Activated CD4-positive, CD25-positive, alpha-beta regulatory T cell treated with anti-CD3 and anti-CD28 coated beads, Interleukin-2, amount 50 U/mL, for 24 hours (primary cell): ENCODE results near the gene TXNDC16.
A peak's percentile ranks its signal among the peaks of the same experiment; 100 is the strongest.
"Not testable (repeated sequence)": the region's sequence is repeated elsewhere in the genome, so short reads cannot be mapped to it uniquely, and the experiment has no call there.

ENCODE experiments used
- ATAC-seq, 2 donors: fragments of 150-1000 bp; cut with Tn5 transposase; one replicate each; pipeline ENCODE4 v1.10.0; 2021; ENCODE audit warnings: mild to moderate bottlenecking in 1 of 2, moderate library complexity in 1 of 2

Gene TXNDC16, protein sequence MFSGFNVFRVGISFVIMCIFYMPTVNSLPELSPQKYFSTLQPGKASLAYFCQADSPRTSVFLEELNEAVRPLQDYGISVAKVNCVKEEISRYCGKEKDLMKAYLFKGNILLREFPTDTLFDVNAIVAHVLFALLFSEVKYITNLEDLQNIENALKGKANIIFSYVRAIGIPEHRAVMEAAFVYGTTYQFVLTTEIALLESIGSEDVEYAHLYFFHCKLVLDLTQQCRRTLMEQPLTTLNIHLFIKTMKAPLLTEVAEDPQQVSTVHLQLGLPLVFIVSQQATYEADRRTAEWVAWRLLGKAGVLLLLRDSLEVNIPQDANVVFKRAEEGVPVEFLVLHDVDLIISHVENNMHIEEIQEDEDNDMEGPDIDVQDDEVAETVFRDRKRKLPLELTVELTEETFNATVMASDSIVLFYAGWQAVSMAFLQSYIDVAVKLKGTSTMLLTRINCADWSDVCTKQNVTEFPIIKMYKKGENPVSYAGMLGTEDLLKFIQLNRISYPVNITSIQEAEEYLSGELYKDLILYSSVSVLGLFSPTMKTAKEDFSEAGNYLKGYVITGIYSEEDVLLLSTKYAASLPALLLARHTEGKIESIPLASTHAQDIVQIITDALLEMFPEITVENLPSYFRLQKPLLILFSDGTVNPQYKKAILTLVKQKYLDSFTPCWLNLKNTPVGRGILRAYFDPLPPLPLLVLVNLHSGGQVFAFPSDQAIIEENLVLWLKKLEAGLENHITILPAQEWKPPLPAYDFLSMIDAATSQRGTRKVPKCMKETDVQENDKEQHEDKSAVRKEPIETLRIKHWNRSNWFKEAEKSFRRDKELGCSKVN

DNA sequence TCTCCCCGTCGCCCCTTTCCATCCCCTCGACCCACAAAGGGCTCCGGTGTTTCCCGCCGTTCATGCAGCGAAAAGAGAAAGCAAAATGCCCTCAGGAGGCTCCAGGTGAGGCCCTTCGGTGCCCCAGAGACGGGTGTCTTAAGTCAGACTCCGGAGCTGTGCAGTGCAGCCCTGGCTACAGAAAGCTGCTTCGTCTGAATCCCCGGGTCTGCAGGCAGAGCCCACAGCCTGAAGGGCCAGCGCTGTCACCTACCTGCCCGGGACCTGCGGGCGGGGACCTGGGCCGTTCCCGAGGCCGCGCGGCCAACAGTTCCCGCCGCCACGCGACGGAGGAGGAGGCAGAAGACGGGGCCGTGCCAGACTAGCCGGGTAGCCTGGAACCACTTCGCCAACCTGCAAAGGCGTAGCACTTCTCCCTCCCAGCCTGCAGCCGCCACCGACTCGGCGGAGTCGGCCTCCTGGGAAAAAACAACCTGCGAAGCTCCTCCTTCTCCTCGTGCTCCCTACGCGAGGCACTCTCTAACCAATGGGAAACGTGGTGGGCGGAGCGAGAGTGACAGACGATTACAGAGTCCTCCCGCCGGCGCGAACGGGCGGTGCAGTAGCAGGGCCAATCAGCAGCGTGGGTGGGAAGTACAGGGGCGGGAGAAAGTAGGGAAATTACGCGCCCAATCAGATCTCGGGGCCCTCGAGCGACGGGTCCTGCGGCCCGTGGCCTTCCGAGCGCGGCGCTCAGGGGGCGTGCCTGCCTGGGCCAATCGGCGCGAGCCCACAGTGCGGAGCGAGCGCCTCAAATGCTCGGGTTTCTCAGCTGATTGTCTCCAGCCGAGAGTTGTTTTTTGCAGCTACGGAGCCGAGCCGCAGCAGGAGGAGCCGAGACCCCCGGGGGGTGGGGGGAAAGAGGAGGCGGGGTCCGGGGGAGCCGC, at the start of gene TXNDC16, which contains the start of gene GPR137C:
Gene TXNDC16, minus strand, starts transcription at position 443 of the 926 bp plus-strand sequence. CDS start 8,948 bp downstream, outside the sequence.
Gene GPR137C, plus strand, starts transcription at position 774 of the 926 bp plus-strand sequence. CDS start 312 bp downstream, outside the sequence.
- peak; percentile 92 to 96 for ATAC-seq

DNA sequence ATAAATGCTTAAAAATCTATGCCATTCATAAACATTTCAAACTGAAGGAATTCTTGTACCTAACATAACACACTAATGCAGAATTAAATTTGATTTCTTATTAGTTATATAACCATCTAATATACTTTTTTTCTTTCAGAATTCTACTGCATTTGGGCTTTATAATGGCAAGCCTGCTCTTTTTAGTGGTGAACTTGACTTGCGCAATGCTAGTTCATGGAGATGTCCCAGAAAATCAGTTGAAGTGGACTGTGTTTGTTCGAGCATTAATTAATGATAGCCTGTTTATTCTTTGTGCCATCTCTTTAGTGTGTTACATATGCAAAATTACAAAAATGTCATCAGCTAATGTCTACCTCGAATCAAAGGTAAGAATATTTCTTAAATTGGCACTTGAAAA, 47.7 kb upstream of the TXNDC16 start:
- no peak for ATAC-seq

DNA sequence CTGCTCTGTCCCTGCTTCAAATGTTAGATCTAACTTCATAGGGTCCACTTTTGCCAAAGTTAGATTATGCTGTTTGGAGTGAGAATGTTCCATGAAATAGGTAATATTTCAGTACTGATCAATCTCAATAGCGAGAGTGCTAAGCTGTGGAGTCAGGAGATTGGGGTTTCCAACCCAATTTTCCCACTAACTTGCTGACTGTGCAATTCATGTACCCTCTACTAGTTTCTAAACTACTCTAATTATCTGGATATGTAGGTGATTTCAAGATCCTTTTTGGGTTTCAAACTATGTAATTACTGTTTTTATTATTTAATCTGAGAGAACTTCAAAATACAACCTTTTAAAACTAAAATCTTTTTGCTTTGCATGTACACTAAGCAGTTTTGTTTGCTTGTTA, 46.3 kb upstream of the TXNDC16 start:
- no peak for ATAC-seq

DNA sequence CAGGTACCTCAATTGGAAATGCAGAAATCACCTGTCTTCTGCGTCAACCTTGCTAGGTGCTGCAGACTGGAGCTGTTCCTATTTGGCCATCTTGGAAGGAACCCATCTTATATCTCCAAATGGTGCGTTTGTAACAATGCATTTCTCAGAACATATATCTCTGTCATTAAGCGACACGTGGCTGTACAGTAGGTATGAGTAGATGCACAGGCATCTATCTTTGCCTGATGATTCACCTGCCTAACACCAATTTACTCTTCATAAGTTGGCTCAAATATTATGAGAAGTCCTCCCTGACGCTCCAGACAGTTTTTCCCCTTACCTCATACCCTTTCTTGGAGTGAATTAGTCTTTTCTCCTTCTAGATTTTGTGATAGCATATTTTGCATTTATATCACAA, 44.6 kb upstream of the TXNDC16 start:
- ATAC-seq: no peak

DNA sequence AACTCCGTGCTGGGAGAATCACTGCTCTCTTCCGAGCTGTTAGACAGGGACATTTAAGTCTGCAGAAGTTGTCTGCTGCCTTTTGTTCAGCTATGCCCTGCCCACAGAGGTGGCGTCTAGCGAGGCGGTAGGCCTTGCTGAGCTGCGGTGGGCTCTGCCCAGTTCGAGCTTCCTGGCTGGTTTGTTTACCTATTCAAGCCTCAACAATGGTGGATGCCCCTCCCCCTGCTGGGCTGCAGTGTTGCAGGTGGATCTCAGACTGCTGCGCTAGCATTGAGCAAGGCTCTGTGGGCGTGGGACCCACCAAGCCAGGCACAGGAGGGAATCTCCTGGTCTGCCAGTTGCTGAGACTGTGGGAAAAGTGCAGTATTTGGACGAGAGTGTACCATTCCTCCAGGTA, 44.0 kb upstream of the TXNDC16 start:
- no peak for ATAC-seq

DNA sequence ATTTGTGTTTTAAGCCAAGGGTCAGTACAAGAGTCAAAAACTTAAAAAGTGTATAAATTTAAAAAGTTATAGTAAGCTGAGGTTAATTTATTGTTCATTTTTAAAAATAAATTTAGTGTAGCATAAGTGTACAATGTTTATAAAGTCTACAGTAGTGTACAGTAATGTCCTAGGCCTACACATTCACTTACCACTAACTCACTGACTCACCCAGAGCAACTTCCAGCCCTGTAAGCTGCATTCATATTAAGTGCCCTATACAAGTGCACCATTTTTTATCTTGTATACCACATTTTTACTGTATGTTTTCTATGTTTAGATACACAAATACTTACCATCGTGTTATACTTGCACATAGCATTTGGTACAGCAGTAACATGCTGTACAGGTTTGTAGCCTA, 38.0 kb upstream of the TXNDC16 start:
- ATAC-seq: no peak

DNA sequence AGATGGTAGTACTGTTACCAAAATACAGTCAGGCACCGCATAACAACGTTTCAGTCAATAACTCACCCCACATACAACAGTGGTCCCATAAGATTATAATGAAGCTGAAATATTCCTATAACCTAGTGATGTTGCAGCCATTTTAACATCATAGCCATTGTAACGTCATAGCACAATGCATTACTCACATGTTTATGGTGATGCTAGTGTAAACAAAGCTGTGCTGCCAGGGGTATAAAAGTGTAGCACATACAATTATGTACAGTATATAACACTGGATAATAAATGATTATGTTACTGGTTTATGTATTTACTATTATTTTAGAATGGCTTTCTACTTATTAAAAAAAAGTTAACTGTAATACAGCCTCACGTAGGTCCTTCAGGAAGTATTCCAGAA, 37.3 kb upstream of the TXNDC16 start:
- no peak for ATAC-seq

DNA sequence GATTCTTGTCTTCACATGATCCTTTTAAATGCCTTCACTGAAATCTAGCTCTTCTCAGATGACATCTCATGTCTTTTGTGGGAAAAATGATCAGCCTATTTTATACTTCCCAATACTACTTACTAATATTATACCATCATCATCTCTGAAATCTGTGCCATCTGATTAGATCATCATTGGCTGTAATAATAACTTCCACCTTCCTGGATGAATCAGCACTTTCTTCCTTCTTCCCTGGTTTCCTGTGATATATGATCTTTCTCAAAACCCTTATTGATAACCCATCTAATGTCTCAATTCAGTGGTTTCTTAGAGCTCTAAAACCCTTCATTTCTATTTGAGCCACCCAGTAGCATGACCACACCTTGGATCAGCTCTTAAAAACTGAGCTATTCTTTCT, 31.2 kb upstream of the TXNDC16 start:
- ATAC-seq: no peak

DNA sequence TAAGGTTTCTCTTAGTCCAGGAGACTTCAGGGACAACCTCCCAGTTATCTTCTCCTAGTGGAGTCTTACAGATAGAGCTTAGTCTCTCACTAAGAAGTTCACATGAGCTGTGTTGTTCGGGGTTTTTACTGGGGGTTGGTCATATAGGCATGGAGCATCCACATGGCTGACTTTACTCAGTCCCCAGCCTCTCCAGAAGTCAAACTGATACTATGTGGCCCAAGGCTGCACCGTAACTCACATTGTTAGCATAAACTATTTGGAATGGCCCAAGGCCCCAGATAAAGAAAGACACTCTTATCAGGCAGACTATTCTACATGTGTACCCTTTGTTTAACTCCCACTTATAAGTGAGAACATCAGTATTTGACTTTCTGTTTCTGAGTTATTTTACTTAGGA, 23.6 kb upstream of the TXNDC16 start:
- no peak for ATAC-seq

DNA sequence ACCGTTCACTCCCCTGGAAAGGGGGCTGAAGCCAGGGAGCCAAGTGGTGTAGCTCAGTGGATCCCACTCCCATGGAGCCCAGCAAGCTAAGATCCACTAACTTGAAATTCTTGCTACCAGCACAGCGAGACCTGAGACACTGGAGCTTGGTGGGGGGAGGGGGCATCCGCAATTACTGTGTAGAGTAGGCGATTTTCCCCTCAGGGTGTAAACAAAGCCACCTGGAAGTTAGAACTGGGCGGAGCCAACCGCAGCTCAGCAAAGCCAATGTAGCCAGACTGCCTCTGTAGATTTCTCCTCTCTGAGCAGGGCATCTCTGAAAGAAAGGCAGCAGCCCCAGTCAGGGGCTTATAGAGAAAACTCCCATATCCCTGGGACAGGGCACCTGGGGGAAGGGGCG, 16.1 kb upstream of the TXNDC16 start:
- not testable (repeated sequence) for ATAC-seq

DNA sequence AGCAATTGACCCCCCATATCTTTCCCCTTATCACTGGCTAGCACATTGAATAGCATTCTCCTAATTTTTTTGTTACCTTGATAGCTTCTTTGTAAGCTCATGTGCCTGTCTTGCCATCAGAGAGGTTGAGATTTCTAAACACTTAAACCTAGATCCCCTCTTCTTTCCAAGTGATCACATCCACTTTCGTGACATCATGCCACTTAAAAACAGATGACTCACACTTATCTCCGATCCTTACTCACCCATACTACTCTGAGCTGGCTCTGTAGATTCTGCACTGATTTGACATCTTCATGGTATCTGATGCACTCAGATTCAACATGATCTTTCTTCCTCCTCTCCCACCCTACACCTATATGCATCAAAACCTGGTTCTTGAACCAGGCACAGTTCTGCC, 10.8 kb upstream of the TXNDC16 start:
- peak in 1 of 2 donors; percentile 28 for ATAC-seq

DNA sequence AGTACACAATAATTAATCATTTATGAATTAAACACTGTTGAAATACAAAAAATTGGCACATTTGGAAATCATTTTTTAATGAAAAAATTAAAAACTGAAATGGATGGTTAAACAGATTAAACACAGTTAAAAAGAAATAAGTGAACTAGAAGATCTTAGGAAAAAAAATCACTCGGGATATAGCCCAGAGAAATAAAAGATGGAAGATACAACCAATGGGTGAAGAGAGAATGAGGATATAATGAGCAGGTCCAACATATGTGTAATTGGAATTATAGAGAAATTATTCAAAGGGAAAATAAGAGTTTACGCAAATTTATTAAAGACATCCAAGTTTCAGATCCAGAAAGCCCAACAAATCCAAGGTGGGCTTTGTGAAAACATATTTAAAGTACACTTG, 6.4 kb upstream of the TXNDC16 start:
- no peak for ATAC-seq

DNA sequence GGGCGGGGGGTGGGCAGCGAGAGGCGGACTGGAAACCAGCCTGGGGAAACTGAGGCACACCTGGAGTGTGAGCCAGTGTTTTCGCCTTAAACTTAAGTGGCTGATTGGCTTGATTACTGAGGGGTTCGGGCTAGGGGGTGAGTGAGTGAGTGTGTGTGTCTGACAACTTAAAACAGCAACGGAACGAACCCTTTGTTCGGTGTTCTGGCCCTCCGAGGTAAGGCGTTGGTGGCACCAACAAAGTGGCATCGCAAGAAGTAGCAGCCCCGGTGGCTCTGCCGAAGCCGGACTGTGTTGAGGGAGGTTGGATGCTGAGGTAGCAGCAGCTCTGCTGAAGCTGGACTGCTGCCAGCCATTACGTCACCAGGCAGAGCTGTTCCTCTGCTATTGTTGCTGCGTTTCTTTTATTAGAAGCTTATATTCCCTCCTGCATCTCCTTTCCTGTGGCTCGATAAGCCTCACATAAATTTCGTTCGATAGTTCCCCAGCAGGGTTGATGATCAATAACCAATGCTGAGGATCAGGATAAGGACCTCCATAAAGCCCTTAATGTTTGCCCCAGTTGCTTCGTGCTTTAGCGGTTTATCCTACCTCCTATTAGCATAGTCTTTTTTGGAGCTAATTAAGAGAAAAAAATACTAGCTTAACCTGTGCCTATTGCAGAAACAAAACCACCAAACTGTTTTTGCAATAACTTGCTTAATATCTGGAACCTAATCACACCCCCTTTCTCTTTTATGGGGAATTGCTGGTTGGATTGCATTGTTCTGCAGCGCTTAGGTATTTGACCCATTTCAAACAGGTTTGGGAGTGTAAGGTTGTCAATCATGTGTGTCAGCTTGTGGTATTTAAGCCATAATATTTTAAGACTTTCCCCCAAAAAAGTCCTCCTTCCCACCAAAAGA, 1.6 kb upstream of the TXNDC16 start:
- no peak for ATAC-seq

DNA sequence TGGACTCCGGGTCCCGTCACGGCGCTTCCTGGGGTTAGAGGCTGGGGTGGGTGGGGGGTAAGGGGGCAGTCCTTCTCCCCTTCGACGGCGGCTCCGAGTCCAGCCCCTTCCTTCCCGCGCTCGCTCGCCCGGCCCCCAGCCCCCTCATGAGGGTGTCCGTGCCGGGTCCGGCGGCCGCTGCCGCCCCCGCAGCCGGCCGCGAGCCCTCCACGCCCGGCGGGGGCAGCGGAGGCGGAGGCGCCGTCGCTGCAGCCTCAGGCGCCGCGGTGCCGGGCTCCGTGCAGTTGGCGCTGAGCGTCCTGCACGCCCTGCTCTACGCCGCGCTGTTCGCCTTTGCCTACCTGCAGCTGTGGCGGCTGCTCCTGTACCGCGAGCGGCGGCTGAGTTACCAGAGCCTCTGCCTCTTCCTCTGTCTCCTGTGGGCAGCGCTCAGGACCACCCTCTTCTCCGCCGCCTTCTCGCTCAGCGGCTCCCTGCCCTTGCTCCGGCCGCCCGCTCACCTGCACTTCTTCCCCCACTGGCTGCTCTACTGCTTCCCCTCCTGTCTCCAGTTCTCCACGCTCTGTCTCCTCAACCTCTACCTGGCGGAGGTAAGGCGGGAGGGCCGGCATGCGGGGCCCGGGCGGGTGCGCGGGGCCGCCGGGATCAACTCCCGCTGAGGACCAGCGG, 831 bp upstream of the TXNDC16 start:
- ATAC-seq: peak; percentile 10 to 11

DNA sequence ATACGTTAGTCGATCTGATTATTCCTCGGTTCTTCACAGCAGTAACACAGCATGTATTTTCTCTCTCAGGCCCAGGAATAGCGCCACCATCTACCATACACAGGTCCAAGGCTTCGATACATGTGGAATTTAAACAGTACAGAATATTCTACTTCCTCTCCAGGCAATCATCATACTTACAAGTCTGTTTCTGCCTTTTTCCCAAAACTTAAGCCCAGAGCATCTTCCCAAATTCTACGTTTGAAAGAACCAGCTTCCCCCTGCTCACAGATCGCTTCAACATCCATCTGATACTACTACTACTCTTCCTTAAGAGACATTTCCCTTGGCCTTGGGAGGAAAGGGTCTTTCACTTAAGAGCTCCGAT, 626 bp downstream of the TXNDC16 start:
- ATAC-seq: no peak

DNA sequence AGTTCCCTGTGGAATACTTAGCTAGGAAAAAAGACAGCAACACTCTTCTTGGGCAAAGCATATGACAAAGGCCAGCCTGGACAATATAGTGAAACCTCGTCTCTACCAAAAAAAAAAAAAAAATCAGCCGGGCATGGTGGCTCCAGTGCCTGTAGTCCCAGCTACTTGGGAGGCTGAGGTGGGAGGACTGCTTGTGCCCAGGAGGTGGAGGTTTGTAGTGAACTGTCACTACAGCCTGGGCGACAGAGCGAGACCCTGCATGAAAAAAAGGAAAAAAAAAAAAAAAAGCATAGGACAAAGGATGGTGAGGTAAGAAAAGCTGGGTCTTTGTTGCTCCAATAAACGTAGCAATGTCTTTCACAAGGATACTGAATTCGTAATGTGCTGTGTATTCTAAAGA, 1.1 kb downstream of the TXNDC16 start:
- no peak for ATAC-seq

DNA sequence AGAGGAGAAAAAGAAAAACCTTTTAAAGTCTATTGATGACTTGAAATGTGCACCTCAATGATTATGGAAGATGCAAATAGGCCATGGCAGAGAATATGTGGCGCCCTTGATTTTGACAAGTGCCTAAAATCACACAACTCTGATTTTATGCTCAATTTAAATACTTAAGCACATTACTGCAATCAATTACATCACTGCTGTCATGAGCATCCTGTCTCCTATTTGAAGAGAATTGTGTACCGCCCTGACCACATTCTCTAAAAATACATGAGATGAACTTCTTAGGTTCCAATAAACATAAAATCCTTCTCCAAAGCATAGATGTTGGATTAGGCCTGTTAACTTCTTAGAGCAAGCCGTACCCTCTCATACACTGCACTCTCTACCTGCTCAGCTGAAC, 1.6 kb downstream of the TXNDC16 start:
- ATAC-seq: no peak

DNA sequence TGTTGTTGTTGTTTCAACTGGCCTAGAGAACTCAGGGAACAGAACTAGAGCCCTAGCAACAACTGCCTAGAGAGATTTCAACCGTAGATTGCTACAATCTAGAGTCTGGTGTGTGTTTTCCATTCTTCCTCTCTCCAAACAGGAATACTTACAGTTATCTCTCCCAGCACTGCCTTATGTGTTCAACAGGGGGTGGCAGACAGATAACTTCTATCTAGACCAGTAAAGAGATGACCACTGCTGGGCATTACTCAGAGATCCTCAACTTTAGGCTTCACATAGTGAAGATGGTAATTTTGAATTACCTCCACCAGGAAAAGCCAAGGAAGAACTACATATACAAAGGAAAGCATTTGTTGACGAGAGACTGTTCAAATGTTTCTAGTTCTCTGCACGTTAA, 4.8 kb downstream of the TXNDC16 start:
- no peak for ATAC-seq

DNA sequence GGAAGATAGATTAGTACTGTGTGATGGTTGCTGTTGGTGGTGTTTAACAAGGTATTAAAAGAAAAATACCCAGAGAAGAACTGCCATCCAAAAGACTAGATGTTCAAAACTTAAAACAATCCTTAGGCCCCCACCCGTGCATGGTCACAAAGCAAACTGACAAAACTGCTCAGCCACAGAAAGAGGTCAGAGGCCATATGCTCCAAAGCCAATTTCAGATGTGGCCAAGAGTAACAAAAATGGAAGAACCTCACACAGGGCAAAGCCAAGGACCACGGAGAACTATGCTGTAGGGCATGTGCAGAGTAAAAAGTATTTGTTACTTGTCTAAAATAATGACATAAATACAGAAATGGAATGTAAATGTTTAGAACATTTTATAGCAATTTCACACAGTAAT, 5.3 kb downstream of the TXNDC16 start:
- no peak for ATAC-seq

DNA sequence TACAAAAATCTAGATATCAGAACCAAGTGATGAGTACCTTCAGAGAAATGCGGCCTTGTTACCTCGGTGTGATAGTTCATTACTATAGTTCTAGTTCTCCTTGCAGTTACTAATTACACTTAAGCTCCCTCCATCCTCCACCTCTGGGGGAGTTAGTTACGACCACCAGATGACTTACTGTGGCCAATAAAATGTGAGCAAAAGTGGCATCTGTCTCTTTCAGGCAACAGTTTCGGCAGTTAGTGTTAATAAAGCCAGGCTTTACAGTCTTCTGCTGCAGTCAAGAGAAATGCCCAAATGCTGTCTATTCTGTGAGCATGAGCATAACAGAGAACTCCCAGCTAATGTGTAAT, 6.0 kb downstream of the TXNDC16 start:
- no peak for ATAC-seq

DNA sequence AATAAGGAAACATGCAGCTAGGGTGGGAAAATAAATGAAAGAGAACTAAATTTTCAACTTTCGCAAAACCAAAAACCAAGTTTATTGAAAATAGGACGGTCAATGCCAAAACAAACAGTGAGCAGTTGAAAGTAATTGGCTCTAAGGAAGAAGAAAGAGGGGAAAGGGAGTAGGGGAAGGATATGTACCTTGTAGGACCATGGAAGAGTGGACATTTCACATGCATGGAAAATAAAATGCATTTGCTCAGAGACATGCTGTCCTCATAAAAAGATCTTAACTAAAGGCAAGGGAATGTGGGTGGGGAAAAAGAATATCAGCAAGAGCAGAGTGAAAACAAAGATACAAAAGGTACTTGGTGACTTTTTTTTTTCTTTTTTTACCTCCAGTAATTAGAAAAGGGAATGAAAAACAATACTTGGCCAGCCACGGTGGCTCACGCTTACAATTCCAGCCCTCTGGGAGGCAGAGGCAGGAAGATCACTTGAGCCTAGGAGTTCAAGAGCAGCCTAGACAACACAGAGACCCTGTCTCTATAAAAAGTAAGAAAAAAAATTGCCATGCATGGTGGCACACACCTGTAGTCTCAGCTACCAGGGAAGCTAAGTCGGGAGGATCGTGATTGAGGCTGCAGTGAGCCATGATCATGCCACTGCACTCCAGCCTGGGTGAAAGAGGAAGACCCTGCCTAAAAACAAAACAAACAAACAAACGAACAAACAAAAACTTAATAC, 6.6 kb downstream of the TXNDC16 start:
- ATAC-seq: no peak
